NAMALWA (cell line): Measurements from ENCODE around the gene GALNTL6.

ENCODE experiments used
- DNase-seq: peaks from one replicate; pipeline ENCODE4 v3.0.0-alpha.2; 2015; ENCODE audit warnings: low spot score

Gene GALNTL6

GRCh38 chr4:172220679-172221078 is 407.5 kb downstream of the GALNTL6 start:
- no peak for DNase-seq

- no peak for DNase-seq
Measured at GRCh38 chr4:172225457-172225856, 412.3 kb downstream of the GALNTL6 start.

GRCh38 chr4:172232966-172233365 is 419.8 kb downstream of the GALNTL6 start:
- DNase-seq: no peak

DNA sequence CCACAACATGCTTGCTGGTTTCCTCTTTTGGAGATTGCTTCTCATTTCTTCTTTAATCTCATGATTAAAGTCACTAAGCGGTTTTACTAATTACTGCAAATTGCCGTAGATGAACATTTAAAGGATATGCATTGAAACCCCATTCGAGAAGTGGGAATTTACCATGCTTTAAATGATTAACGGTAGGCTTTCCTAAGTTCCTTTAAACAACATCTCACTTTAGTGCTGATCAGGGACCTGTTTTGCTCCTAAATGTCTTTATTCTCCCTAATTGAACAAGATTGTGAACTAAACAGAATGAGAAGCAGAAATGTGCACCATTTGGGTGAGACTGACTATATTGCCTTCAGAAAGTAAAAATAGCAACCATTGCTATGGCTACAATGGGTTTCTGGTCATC is 430.3 kb downstream of the GALNTL6 start:
- no peak for DNase-seq

- DNase-seq: no peak
Measured at GRCh38 chr4:172245516-172245915, 432.3 kb downstream of the GALNTL6 start.

DNA sequence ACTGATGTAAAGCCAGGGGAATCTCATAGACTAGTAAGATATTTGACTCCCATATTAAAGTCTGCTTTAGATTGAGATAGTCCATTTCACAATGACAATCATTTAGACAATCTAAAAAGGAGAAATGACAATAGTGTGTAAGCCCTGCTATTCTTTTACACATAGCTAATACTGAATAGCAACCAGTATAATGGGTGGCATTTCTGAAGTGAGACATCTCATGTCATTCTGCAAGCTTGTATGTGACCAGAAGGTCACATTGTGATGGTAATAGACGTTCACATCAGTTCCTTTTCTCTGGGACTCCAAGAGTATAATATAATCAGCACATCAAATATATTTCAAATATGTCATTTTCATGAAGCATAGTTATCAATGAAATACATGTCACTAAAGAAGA is 440.2 kb downstream of the GALNTL6 start:
- no peak for DNase-seq

DNA sequence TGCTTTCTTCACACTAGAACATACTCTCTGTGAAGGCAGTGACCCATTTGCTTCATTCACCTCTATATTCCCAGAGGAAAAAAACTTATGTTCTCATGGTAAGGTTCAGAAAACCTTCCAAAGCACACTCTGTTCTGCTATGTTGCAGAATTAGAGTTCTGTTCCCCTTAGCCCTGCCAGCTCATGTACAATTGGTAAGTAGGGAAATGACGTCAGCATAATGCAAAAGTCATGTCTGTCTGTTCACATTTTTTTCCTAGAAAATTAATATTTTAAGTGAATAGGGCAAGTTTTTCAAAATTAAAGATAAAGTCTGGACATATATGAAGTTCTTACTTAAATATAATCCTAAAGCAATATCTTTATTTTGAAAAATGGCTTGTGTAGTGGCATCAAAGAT is 443.6 kb downstream of the GALNTL6 start:
- DNase-seq: no peak

GRCh38 chr4:172270397-172270796 is 457.2 kb downstream of the GALNTL6 start:
- DNase-seq: no peak

- DNase-seq: no peak
Measured at GRCh38 chr4:172287117-172287516, 473.9 kb downstream of the GALNTL6 start.

GRCh38 chr4:172305698-172306097 is 492.5 kb downstream of the GALNTL6 start:
- no peak for DNase-seq

DNA sequence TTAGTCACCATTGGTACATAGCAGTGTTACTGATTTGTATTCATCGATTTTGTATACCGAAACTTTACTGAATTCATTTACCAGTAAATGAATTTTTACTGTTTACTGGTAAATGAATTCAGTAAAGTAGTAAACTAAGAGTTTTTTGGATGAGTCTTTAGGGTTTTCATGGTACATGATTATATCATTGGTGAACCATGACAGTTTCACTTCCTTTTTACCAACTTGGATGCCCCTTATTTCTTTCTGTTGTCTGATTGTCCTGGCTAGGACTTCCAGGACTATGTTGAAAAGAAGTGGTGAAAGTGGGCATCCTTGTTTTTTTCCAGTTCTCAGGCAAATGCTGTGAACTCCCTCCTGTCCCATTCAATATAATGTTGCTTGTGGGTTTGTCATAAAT is 494.9 kb downstream of the GALNTL6 start:
- peak; percentile 38 for DNase-seq

- DNase-seq: no peak
Measured at GRCh38 chr4:172311682-172312081, 498.5 kb downstream of the GALNTL6 start.

GRCh38 chr4:172323288-172323687 is 510.1 kb downstream of the GALNTL6 start:
- DNase-seq: no peak

DNA sequence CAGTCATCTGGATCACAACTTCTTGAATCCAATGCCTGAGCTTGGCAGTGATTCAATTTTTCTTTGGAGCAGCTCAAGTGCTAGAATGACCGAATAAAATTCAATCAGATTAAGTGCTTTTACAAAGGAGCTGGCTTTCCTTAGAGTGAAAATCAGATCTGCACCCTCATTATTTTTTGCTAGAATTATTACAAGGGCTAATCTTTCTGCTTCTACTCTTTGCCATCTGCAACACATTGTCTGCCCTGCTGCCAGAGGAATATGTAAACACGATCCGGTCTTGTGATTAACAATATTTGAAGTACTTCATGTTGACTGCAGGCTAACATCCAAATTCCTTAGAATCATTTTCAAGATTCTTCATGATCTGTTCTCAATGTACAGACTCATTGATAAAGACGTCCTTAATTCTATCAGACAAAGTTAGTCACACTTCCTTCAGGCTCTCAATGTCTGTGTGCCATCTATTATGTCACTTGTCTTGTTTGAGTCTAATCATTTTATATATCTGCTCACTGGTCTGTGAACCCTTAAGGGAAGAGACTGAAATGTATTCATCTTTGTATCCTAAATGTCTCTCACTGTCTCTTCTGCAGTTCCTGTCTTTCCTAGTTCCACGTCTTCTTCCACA is 531.2 kb downstream of the GALNTL6 start:
- no peak for DNase-seq

- DNase-seq: no peak
Measured at GRCh38 chr4:172348426-172348825, 535.2 kb downstream of the GALNTL6 start.

- DNase-seq: no peak
Measured at GRCh38 chr4:172352356-172352755, 539.2 kb downstream of the GALNTL6 start.

- no peak for DNase-seq
Measured at GRCh38 chr4:172356016-172356415, 542.8 kb downstream of the GALNTL6 start.

GRCh38 chr4:172357006-172357540 is 543.9 kb downstream of the GALNTL6 start:
- DNase-seq: no peak

DNA sequence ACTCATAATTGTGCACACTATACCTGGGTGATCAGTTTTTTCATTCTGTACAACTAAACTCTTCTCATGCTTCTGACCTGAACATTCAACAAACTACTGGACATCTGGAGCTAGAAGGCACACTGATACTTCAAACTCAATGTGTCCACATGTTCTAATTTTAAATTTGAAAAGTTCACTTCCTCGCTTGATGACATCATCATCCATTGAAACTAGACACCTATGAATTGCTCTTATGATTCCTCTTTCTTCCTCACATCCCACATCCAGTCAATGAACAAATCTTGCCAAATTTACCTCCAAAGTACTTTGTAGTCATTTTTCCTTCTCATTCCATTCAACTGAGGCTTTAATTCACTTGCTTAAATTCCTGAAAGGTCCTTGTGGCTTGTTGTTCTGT is 549.4 kb downstream of the GALNTL6 start:
- DNase-seq: no peak

DNA sequence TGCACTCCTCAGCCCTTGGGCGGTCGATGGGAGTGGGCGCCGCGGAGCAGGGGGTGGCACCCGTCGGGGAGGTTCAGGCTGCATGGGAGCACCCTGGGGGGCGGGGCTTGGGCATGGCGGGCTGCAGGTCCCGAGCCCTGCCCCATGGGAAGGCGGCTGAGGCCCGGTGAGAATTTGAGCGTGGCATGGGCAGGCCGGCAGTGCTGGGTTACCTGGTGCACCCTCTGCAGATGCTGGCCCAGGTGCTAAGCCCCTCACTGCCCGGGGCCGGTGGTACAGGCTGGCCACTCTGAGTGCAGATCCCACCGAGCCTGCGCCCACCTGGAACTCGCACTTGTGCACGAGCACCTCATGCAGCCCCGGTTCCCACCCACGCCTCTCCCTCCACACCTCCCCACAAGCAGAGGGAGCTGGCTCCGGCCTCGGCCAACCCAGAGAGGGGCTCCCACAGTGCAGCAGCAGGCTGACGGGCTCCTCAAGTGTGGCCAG is 556.3 kb downstream of the GALNTL6 start:
- DNase-seq: no peak

DNA sequence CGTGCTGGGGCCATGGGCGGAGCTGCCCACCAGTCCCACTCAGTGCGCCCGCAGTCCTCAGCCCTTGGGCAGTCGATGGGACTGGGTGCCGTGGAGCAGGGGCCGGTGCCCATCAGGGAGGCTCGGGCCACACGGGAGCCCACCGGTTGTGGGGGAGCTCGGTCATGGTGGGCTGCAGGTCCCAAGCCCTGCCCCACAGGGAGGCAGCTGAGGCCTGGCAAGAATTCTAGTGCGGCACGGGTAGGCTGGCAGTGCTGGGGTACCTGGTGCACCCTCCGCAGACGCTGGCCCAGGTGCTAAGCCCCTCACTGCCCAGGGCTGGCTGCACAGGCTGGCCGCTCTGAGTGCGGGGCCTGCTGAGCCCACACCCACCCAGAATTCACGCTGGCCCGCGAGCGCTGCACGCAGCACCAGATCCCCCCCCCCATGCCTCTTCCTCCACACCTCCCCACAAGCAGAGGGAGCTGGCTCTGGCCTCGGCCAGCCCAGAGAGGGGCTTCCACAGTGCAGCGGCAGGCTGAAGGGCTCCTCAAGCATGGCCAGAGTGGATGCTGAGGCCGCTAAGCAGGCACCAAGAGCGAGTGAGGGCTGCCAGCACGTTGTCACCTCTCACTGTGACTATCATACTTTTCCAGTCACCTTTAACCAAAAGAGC is 564.4 kb downstream of the GALNTL6 start:
- DNase-seq: no peak

DNA sequence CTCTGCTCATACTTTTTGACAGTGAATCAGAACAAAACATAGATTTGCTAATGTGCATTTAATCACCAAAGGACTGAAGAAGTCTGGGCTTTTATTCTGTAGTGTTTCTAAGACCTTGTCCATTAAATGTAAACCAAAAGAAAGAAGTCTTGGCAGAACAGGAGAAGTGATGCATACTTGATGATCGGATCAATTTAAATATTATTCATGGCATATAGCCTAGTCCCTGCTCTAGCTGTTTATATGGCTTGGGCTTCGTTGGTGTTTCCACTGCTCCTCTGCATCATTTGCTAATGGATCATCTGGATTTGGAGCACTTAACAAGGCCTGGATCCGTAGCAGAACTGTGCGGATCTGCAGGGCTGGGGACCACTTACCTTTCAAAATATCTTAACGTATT is 566.6 kb downstream of the GALNTL6 start:
- DNase-seq: no peak

GRCh38 chr4:172390331-172390730 is 577.1 kb downstream of the GALNTL6 start:
- DNase-seq: no peak

GRCh38 chr4:172392741-172393140 is 579.5 kb downstream of the GALNTL6 start:
- DNase-seq: no peak
